Activated B cell treated with CpG ODN at 0.5 μM for 24 hours (primary cell): Measurements from ENCODE around the gene DNAH7. TPM values are rescaled to one million over a fixed set of nuclear protein-coding genes. Genes with fewer than 3 reads are reported as not detected.

Source experiments
- ATAC-seq: fragments of 200-7000 bp; cut with Tn5 transposase; one replicate; pipeline ENCODE4 v1.10.0; 2021; ENCODE audit warnings: low read depth, mild to moderate bottlenecking, moderate library complexity
- CTCF ChIA-PET: fragments of 350-600 bp; sonication (Branson Sonifier 250); formaldehyde crosslinking; loops from one replicate; lab custom pipeline; 2021; ENCODE audit warnings: antibody characterized with exemption; lab: Charles Lee
- POLR2A ChIA-PET: fragments of 350-600 bp; sonication (Branson Sonifier 250); formaldehyde crosslinking; loops from one replicate; lab custom pipeline; 2021; ENCODE audit warnings: antibody characterized with exemption; lab: Charles Lee
- DNase-seq: peaks from one replicate; pipeline ENCODE4 v3.0.0; 2022
- H3K27ac Mint-ChIP-seq: one replicate; pipeline ENCODE4 v1.8.0; 2020; ENCODE audit warnings: mixed read lengths
- H3K27me3 Mint-ChIP-seq: one replicate; pipeline ENCODE4 v1.8.0; 2021; ENCODE audit warnings: mixed read lengths
- H3K36me3 Mint-ChIP-seq: one replicate; pipeline ENCODE4 v1.8.0; 2021; ENCODE audit warnings: low read depth, mixed read lengths
- H3K4me1 Mint-ChIP-seq: one replicate; pipeline ENCODE4 v1.8.0; 2021; ENCODE audit warnings: mixed read lengths
- H3K4me3 Mint-ChIP-seq: one replicate; pipeline ENCODE4 v1.8.0; 2020; ENCODE audit warnings: mild to moderate bottlenecking, mixed read lengths
- H3K9me3 Mint-ChIP-seq: one replicate; pipeline ENCODE4 v1.8.0; 2020; ENCODE audit warnings: mixed read lengths
- CTCF ChIP-seq: fragments of 200-600 bp; IDR thresholded peaks from one replicate; pipeline ENCODE4 v1.8.0; 2022; ENCODE audit warnings: antibody characterized with exemption, mild to moderate bottlenecking
- intact Hi-C: fragments of 100-400 bp; cut with micrococcal nuclease; formaldehyde crosslinking; loops from one replicate; pipeline ENCODE4 v1.15.1; 2024
- total RNA-seq: library from RNA; stranded (reverse); gene quantifications from 2 replicates; pipeline ENCODE4 v1.2.3, GENCODE V29; 2022

Gene DNAH7
- 0.17 and 0.29 TPM in 2 replicates for total RNA-seq

- intact Hi-C loops, result loop anchor here (1.0 to 5.0 kb wide), 12 partner anchors 269 to 1902 kb away; partner anchors contain the start of genes CCDC150 and PGAP1
- peak; percentile 83 for DNase-seq
- ATAC-seq, result peak; percentile 94
- ChIA-PET CTCF (interaction anchor here (0.5 to 5.0 kb wide), 29 partner anchors 9 to 1953 kb away, joined by 3 to 44 read pairs (median 4); partner anchors contain the start of gene CCDC150), POLR2A (interaction anchor here (0.6 to 1.4 kb wide), 7 partner anchors 8 to 492 kb away, joined by 3 to 6 read pairs (median 3); partner anchors contain the start of genes SLC39A10 and STK17B)
- TF ChIP-seq CTCF, result peak; percentile 47
- peaks cover 12% of the 10 kb centered on the region for H3K4me1 Mint-ChIP-seq
- peak within 1 kb of the TSS; percentile 91 for H3K27ac Mint-ChIP-seq
- H3K4me3 Mint-ChIP-seq, result peak within 1 kb of the TSS; percentile 93
- peaks cover under 1% of the 10 kb centered on the region for H3K27me3 Mint-ChIP-seq
- no peaks in the 10 kb centered on the region for H3K9me3 Mint-ChIP-seq
- no peaks in the 10 kb centered on the region for H3K36me3 Mint-ChIP-seq
Observed at GRCh38 chr2:196068271-196069209, at the start of gene DNAH7. DNAH7 (minus strand) TSS chr2:196068837; CDS start chr2:196068711, 126 bp downstream.

GRCh38 chr2:196117214-196117705, 48.6 kb upstream of the DNAH7 start:
- H3K9me3 Mint-ChIP-seq, result peaks cover 3% of the 10 kb centered on the region
- ATAC-seq, result no peak
- intact Hi-C loops, result no loop called here
- H3K36me3 Mint-ChIP-seq, result no peaks in the 10 kb centered on the region
- CTCF ChIA-PET, result no interaction called here
- no peaks in the 10 kb centered on the region for H3K27me3 Mint-ChIP-seq
- TF ChIP-seq CTCF, result no peak
- peaks cover 11% of the 10 kb centered on the region for H3K4me1 Mint-ChIP-seq
- POLR2A ChIA-PET, result no interaction called here
- no peak overlapping the region for H3K27ac Mint-ChIP-seq
- DNase-seq, result no peak
- H3K4me3 Mint-ChIP-seq, result no peak overlapping the region

- no peaks in the 10 kb centered on the region for H3K27me3 Mint-ChIP-seq
- intact Hi-C loops, result loop anchor here (5.0 kb wide), 1 partner anchor 1611 kb away; no protein-coding TSS in a partner anchor
- CTCF ChIA-PET, result interaction anchor here (1.2 kb wide), 1 partner anchor 163 kb away, joined by 3 read pairs; no protein-coding TSS in a partner anchor
Observed at GRCh38 chr2:196113061-196113974, 44.7 kb upstream of the DNAH7 start.

GRCh38 chr2:196112418-196113034, 43.9 kb upstream of the DNAH7 start:
- Mint-ChIP-seq H3K9me3 (no peaks in the 10 kb centered on the region), H3K27ac (no peak overlapping the region), H3K27me3 (no peaks in the 10 kb centered on the region), H3K4me3 (no peak overlapping the region), H3K4me1 (peaks cover 28% of the 10 kb centered on the region), H3K36me3 (no peaks in the 10 kb centered on the region)
- ATAC-seq (no peak), DNase-seq (no peak)
- ChIA-PET POLR2A (interaction anchor here (0.5 kb wide), 1 partner anchor 17 kb away, joined by 3 read pairs; no protein-coding TSS in a partner anchor), CTCF (no interaction called here)
- intact Hi-C loops, result loop anchor here (5.0 kb wide), 1 partner anchor 1610 kb away; no protein-coding TSS in a partner anchor
- TF ChIP-seq CTCF, result no peak

More at GRCh38 chr2:196113061-196113974, 44.7 kb upstream of the DNAH7 start:
- no peak for TF ChIP-seq CTCF
- ATAC-seq (no peak), DNase-seq (no peak)
- POLR2A ChIA-PET, result interaction anchor here (0.5 kb wide), 1 partner anchor 16 kb away, joined by 3 read pairs; no protein-coding TSS in a partner anchor
- no peak overlapping the region for H3K4me3 Mint-ChIP-seq
- H3K4me1 Mint-ChIP-seq, result peaks cover 22% of the 10 kb centered on the region
- no peak overlapping the region for H3K27ac Mint-ChIP-seq
- no peaks in the 10 kb centered on the region for H3K36me3 Mint-ChIP-seq
- H3K9me3 Mint-ChIP-seq, result no peaks in the 10 kb centered on the region
